ENCODE results near the gene GPATCH2L.

Gene GPATCH2L

DNA sequence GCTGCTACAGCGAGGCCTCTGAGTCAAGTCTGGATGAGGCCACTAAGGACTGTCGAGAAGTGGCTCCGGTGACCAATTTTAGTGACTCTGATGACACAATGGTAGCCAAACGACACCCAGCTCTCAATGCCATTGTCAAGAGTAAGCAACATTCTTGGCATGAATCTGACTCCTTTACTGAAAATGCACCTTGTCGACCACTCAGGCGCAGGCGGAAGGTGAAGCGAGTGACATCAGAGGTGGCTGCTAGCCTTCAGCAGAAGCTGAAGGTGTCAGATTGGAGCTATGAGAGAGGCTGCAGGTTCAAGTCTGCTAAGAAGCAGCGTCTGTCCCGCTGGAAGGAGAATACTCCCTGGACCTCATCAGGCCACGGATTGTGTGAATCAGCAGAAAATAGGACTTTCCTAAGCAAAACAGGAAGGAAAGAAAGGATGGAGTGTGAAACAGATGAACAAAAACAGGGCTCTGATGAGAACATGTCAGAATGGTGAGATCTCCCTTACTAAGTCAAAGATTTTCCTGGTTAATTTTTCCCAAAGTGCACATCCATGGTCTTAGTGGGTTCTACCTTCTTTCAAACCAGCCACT, 2.9 kb downstream of the GPATCH2L start:
- Mint-ChIP-seq H3K4me1 (ENCODE audit: low read depth) (peaks cover 76% of the 10 kb centered on the region), H3K27me3 (no peaks in the 10 kb centered on the region), H3K4me3 (peak overlapping the region; percentile 99), H3K9me3 (ENCODE audit: low read depth) (peaks cover 7% of the 10 kb centered on the region), H3K27ac (no peak overlapping the region), H3K36me3 (peaks cover 25% of the 10 kb centered on the region)

DNA sequence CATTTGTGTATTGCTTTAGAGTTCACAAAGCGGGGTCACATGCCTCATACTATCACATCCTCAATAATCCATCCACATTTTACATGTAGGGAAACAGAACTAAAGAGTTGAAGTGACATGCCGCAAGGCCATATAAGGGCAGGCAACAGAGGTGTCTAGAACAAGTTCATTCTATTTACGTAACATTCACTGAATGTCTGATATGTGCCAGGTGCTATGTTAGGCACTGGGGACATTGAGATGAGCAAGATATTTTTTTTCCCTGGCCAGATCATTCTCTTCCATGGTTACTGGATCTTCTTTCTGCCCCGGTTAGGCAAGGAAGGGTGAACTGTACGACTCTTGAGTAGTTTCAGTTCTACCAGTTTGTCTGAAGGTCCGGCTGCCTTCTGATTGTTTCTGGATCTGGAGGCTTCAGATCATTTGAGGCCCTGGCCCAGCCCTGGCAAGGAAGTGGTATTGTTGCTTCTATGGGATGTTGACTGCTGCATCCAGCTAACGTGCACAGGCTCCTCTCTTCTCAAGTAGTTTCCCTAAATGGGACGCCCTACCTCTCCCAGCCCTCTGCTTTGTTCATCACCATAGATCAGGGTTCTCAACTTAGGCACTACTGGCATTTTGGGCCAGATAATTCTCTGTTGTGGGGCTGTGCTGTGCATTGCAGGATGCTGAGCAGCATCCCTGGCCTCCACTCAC, 12.1 kb downstream of the GPATCH2L start:
- H3K4me1 Mint-ChIP-seq (ENCODE audit: low read depth): peaks cover 53% of the 10 kb centered on the region
- H3K4me3 Mint-ChIP-seq: no peak overlapping the region
- H3K27ac Mint-ChIP-seq: no peak overlapping the region
- H3K36me3 Mint-ChIP-seq: peaks cover 28% of the 10 kb centered on the region
- H3K27me3 Mint-ChIP-seq: no peaks in the 10 kb centered on the region
- H3K9me3 Mint-ChIP-seq (ENCODE audit: low read depth): no peaks in the 10 kb centered on the region

GRCh38 chr14:76168531-76168930, 16.8 kb downstream of the GPATCH2L start:
- Mint-ChIP-seq H3K27me3 (no peaks in the 10 kb centered on the region), H3K4me3 (no peak overlapping the region), H3K27ac (no peak overlapping the region), H3K36me3 (peaks cover 16% of the 10 kb centered on the region), H3K4me1 (ENCODE audit: low read depth) (peaks cover 30% of the 10 kb centered on the region), H3K9me3 (ENCODE audit: low read depth) (no peaks in the 10 kb centered on the region)

- no peaks in the 10 kb centered on the region for H3K27me3 Mint-ChIP-seq
- peaks cover 21% of the 10 kb centered on the region for H3K4me1 Mint-ChIP-seq (ENCODE audit: low read depth)
- no peak overlapping the region for H3K4me3 Mint-ChIP-seq
- no peaks in the 10 kb centered on the region for H3K9me3 Mint-ChIP-seq (ENCODE audit: low read depth)
- no peak overlapping the region for H3K27ac Mint-ChIP-seq
- peaks cover 11% of the 10 kb centered on the region for H3K36me3 Mint-ChIP-seq
Observed at GRCh38 chr14:76169776-76170175, 18.1 kb downstream of the GPATCH2L start.

DNA sequence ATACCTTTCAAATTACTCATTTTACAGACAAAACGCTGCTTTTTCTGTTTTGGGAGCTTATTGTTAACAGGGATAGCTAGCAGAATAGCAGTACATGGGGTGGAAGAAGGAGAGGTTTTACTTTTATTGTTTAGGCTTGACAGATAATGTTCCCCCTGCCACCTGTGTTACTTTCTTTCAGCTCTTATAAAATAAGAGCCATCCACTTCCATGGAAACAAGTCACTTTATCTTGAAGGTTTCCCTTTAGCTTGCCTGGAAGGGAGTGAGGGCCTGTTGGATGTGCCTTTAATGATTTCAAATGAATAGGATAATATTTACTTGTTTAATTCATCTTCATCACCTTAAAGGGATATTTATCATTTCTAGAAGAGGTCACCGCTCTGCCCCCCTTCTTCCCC, 23.3 kb downstream of the GPATCH2L start:
- Mint-ChIP-seq H3K27ac (no peak overlapping the region), H3K9me3 (ENCODE audit: low read depth) (no peaks in the 10 kb centered on the region), H3K4me3 (no peak overlapping the region), H3K27me3 (no peaks in the 10 kb centered on the region), H3K36me3 (peaks cover 9% of the 10 kb centered on the region), H3K4me1 (ENCODE audit: low read depth) (peaks cover 2% of the 10 kb centered on the region)

- H3K27ac Mint-ChIP-seq: no peak overlapping the region
- H3K27me3 Mint-ChIP-seq: no peaks in the 10 kb centered on the region
- H3K4me1 Mint-ChIP-seq (ENCODE audit: low read depth): no peaks in the 10 kb centered on the region
- peaks cover 11% of the 10 kb centered on the region for H3K36me3 Mint-ChIP-seq
- no peak overlapping the region for H3K4me3 Mint-ChIP-seq
- no peaks in the 10 kb centered on the region for H3K9me3 Mint-ChIP-seq (ENCODE audit: low read depth)
Observed at GRCh38 chr14:76175942-76176341, 24.2 kb downstream of the GPATCH2L start.

- H3K27me3 Mint-ChIP-seq: no peaks in the 10 kb centered on the region
- no peak overlapping the region for H3K4me3 Mint-ChIP-seq
- no peak overlapping the region for H3K27ac Mint-ChIP-seq
- H3K9me3 Mint-ChIP-seq (ENCODE audit: low read depth): no peaks in the 10 kb centered on the region
- peaks cover 19% of the 10 kb centered on the region for H3K36me3 Mint-ChIP-seq
- no peaks in the 10 kb centered on the region for H3K4me1 Mint-ChIP-seq (ENCODE audit: low read depth)
Observed at GRCh38 chr14:76181546-76181945, 29.8 kb downstream of the GPATCH2L start.

DNA sequence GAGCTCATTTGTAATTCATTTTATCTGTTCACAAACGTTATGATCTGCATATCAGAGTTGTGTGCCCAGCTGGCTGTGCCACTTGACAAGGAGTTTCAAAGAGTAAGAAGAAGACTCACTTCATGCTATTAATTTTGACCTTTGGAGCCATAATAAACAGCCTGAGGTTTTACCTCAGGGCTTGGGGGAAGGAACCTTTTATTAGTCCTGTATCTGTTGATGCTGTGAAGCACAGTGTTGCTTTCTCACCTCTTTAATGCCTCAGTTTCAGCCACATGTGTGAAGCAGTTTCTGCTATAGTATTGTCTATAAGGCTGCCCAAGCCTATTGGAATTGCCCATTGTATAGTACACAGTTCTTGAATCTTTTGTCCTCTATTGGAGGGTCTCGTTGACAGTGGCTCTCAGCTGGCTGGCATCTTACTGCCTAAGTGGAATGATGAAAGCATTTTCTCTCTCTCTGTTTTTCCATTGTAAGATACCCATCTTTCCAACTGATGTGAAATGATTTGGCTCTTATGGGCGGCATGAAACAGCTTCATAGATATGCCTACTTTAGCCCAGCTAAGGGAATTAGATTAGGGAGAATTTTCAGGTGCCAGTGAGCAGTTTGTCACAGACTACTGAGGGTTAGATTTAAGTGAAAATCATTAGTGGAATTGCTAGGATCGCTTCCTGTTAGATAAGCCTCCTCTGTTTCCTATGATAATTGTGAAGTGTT, 34.7 kb downstream of the GPATCH2L start:
- Mint-ChIP-seq H3K4me3 (no peak overlapping the region), H3K27me3 (no peaks in the 10 kb centered on the region), H3K9me3 (ENCODE audit: low read depth) (no peaks in the 10 kb centered on the region), H3K27ac (no peak overlapping the region), H3K4me1 (ENCODE audit: low read depth) (no peaks in the 10 kb centered on the region), H3K36me3 (peaks cover 22% of the 10 kb centered on the region)

GRCh38 chr14:76191297-76191696, 39.6 kb downstream of the GPATCH2L start:
- Mint-ChIP-seq H3K36me3 (peaks cover 24% of the 10 kb centered on the region), H3K27me3 (no peaks in the 10 kb centered on the region), H3K4me3 (no peak overlapping the region), H3K9me3 (ENCODE audit: low read depth) (no peaks in the 10 kb centered on the region), H3K4me1 (ENCODE audit: low read depth) (no peaks in the 10 kb centered on the region), H3K27ac (no peak overlapping the region)

DNA sequence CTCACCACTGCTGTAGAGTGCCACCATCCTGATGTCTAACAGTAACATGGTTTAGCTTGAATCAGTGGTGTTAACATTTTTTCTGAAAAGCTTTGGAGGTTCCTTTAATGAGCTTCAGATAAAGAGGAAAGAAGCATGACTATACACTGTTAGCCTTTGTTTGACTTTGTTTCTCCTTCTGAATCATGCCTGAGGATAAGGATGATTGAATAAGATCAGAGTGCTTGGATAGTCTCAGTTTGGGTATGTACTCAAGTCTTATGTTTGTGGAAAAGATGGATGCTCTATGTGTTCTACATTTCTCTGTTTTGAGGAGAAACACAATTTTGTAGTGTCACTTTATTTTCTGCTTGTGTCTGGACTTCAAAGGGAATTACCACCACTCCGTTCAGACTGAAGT, 42.0 kb downstream of the GPATCH2L start:
- no peaks in the 10 kb centered on the region for H3K4me1 Mint-ChIP-seq (ENCODE audit: low read depth)
- H3K27me3 Mint-ChIP-seq: no peaks in the 10 kb centered on the region
- H3K27ac Mint-ChIP-seq: no peak overlapping the region
- peaks cover 9% of the 10 kb centered on the region for H3K36me3 Mint-ChIP-seq
- H3K9me3 Mint-ChIP-seq (ENCODE audit: low read depth): no peaks in the 10 kb centered on the region
- H3K4me3 Mint-ChIP-seq: no peak overlapping the region

DNA sequence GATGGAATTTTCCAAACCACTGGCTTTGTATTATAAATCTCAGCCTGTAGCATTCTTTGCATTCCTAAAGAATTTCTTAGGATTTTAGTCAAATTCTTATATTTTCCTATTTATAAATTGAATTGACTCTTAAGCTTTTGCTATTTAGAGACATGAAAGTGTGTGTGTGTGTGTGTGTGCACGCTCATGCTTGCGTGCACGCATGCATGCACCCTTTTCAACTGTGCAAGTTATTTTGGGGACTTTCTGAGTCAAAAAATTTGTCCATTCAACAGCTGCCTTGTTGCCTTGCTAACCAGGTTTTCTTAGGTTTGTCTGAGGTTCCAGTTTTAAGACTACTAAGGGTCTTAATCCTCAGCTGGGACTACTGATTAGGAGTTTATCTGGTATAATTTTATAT, 42.6 kb downstream of the GPATCH2L start:
- Mint-ChIP-seq H3K4me3 (no peak overlapping the region), H3K36me3 (peaks cover 11% of the 10 kb centered on the region), H3K27me3 (no peaks in the 10 kb centered on the region), H3K27ac (no peak overlapping the region), H3K9me3 (ENCODE audit: low read depth) (no peaks in the 10 kb centered on the region), H3K4me1 (ENCODE audit: low read depth) (no peaks in the 10 kb centered on the region)

GRCh38 chr14:76195003-76195402, 43.3 kb downstream of the GPATCH2L start:
- Mint-ChIP-seq H3K4me1 (ENCODE audit: low read depth) (no peaks in the 10 kb centered on the region), H3K36me3 (peaks cover 13% of the 10 kb centered on the region), H3K27me3 (no peaks in the 10 kb centered on the region), H3K9me3 (ENCODE audit: low read depth) (no peaks in the 10 kb centered on the region), H3K4me3 (no peak overlapping the region), H3K27ac (no peak overlapping the region)

- no peaks in the 10 kb centered on the region for H3K27me3 Mint-ChIP-seq
- H3K27ac Mint-ChIP-seq: no peak overlapping the region
- peaks cover 18% of the 10 kb centered on the region for H3K36me3 Mint-ChIP-seq
- H3K4me3 Mint-ChIP-seq: no peak overlapping the region
- H3K4me1 Mint-ChIP-seq (ENCODE audit: low read depth): no peaks in the 10 kb centered on the region
- H3K9me3 Mint-ChIP-seq (ENCODE audit: low read depth): no peaks in the 10 kb centered on the region
Observed at GRCh38 chr14:76196980-76197695, 45.4 kb downstream of the GPATCH2L start.

GRCh38 chr14:76201162-76201561, 49.4 kb downstream of the GPATCH2L start:
- H3K27me3 Mint-ChIP-seq: no peaks in the 10 kb centered on the region
- no peak overlapping the region for H3K4me3 Mint-ChIP-seq
- peaks cover 1% of the 10 kb centered on the region for H3K4me1 Mint-ChIP-seq (ENCODE audit: low read depth)
- no peaks in the 10 kb centered on the region for H3K9me3 Mint-ChIP-seq (ENCODE audit: low read depth)
- peaks cover 17% of the 10 kb centered on the region for H3K36me3 Mint-ChIP-seq
- H3K27ac Mint-ChIP-seq: no peak overlapping the region

All from activated naive CD8-positive, alpha-beta T cell (primary cell).